Measurements from ENCODE around the gene FMN1. TPM values are rescaled to one million over a fixed set of nuclear protein-coding genes. Genes with fewer than 3 reads are reported as not detected.

The FMN1 gene
- total and polyA plus RNA-seq, 2 of the 8 experiments (the other 6 are each of a cell fraction or from before 2014, with no cell fraction given) = 0.27 to 3.7 TPM

DNA sequence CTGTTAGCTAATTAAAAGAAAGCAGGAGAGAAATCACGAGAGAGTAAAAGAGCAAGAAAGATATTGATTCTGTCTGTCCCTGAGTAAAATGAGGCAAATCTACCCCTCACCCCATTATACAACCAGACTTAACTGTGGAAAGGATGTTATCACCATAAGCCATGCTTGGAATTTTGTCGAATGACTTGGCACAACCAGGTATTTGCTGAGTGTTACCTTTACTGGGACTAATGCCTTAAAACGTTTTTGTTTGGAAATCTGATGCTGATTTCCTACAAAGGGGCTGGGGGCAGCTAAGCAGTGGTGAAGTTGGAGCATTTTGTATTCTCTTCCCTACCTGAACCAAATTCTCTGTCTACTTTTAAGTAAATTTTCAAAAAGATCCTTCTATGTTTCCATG, 265.6 kb downstream of the FMN1 start (continued):
- TF ChIP-seq, protein P1, sequence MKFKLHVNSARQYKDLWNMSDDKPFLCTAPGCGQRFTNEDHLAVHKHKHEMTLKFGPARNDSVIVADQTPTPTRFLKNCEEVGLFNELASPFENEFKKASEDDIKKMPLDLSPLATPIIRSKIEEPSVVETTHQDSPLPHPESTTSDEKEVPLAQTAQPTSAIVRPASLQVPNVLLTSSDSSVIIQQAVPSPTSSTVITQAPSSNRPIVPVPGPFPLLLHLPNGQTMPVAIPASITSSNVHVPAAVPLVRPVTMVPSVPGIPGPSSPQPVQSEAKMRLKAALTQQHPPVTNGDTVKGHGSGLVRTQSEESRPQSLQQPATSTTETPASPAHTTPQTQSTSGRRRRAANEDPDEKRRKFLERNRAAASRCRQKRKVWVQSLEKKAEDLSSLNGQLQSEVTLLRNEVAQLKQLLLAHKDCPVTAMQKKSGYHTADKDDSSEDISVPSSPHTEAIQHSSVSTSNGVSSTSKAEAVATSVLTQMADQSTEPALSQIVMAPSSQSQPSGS (IDR thresholded peaks at IDR 0.05; ENCODE audit: low read length) = no peak
- TF ChIP-seq RAD21 (IDR thresholded peaks at IDR 0.05 in 1 of 2, conservative IDR thresholded peaks at IDR 0.05 in 1 of 2; ENCODE audit: low read depth in 2 of 2, low read length in 2 of 2) (no peak), CTBP2 (IDR thresholded peaks at IDR 0.05; ENCODE audit: borderline replicate concordance, insufficient read depth, insufficient read length, low read length) (no peak), POLR2AphosphoS5 (IDR thresholded peaks at IDR 0.05; ENCODE audit: low read depth, low read length) (no peak), MAFK (IDR thresholded peaks at IDR 0.05; ENCODE audit: low read depth, low read length) (no peak)
